ENCODE measurements around the gene KDELR3.

DNA sequence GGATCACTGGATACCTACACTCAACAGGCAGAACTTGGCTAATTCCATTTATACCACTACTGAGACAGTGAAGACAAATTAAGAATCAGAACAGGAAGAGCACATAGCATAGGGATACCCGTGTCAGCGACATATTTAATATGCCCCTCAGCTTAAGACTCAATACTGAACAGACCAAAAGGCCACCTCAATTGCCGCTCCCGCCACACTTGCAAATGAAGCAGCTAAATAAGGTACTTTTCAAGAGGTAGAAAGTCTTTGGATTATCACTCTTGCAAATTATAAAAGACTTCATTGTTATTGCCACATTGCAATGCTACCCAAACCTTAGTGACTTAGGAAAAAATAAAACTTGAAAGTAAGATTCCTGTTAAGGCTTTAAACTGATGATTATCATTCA is 35.1 kb downstream of the KDELR3 start:
- TF ChIP-seq POLR2A (IDR thresholded peaks at IDR 0.05) (no peak), EP300 (IDR thresholded peaks at IDR 0.05) (no peak)
- TF ChIP-seq, protein P1, sequence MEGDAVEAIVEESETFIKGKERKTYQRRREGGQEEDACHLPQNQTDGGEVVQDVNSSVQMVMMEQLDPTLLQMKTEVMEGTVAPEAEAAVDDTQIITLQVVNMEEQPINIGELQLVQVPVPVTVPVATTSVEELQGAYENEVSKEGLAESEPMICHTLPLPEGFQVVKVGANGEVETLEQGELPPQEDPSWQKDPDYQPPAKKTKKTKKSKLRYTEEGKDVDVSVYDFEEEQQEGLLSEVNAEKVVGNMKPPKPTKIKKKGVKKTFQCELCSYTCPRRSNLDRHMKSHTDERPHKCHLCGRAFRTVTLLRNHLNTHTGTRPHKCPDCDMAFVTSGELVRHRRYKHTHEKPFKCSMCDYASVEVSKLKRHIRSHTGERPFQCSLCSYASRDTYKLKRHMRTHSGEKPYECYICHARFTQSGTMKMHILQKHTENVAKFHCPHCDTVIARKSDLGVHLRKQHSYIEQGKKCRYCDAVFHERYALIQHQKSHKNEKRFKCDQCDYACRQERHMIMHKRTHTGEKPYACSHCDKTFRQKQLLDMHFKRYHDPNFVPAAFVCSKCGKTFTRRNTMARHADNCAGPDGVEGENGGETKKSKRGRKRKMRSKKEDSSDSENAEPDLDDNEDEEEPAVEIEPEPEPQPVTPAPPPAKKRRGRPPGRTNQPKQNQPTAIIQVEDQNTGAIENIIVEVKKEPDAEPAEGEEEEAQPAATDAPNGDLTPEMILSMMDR (IDR thresholded peaks at IDR 0.05): no peak

Measured in upper lobe of left lung (tissue), 4 donors.